Transverse colon (tissue), 4 donors: ENCODE measurements around the gene MBTD1.

Experiments used
- CTCF ChIP-seq, 5 experiments: fragments of 200-600 bp in 3 of 5; fragments of 450-650 bp in 2 of 5; sonication (generic) in 3 of 5; IDR thresholded peaks; 1 replicate in 2 of 5; 2 replicates in 3 of 5; pipeline ENCODE4 v1.5.1; 2016 to 2017; ENCODE audit warnings: antibody characterized with exemption in 5 of 5, inconsistent platforms in 3 of 5, mild to moderate bottlenecking in 2 of 5, moderate library complexity in 1 of 5
- EP300 ChIP-seq: sonication (generic); formaldehyde crosslinking; IDR thresholded peaks from one replicate; pipeline ENCODE4 v1.6.1; 2017; ENCODE audit warnings: antibody characterized with exemption, low read depth
- POLR2A ChIP-seq: fragments of 450-650 bp; IDR thresholded peaks from one replicate; pipeline ENCODE4 v1.6.1; 2016; ENCODE audit warnings: antibody characterized with exemption, mild to moderate bottlenecking, moderate library complexity
- POLR2AphosphoS5 ChIP-seq, 3 donors: sonication (generic); formaldehyde crosslinking; IDR thresholded peaks; one replicate each; pipeline ENCODE4 v1.6.1; 2016; ENCODE audit warnings: antibody characterized with exemption in 3 of 3

- TF ChIP-seq CTCF (IDR thresholded peaks at IDR 0.05) (peak; percentile 24 to 54 (median 43)), POLR2AphosphoS5 (IDR thresholded peaks at IDR 0.05) (no peak), EP300 (no peak), POLR2A (no peak)
Measured at GRCh38 chr17:51298508-51299371, 38.9 kb upstream of the MBTD1 start.
